ENCODE data around the gene CNGA1. TPM values are rescaled to one million over a fixed set of nuclear protein-coding genes. Genes with fewer than 3 reads are reported as not detected.

Gene CNGA1
- total RNA-seq, 4 donors from 2014 or later, result 0.27 to 4.1 (median 0.55) TPM; not detected in 1

DNA sequence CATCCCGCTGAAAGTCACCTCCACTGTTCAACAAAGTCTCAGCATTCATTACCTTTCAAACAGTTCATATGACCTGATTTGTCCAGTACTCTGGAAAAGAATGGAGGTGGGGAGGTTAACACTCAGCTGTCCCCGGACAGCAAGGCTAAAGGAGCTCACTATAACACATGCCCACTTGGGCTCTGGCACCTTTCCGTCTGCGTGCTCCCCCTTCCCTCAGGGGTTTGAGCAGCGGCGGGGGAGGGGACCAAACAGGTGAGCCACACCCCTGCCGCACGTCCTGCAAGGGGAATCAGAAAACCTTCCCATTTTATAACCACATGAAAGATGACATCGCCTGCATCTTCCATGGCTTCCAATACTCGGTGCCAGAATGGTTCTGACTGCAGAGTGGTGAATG lies 62.2 kb downstream of the CNGA1 start:
- Histone ChIP-seq H3K4me1 (no peaks in the 10 kb centered on the region), H3K27ac (no peak overlapping the region), H3K27me3 (no peaks in the 10 kb centered on the region), H3K9me3 (no peaks in the 10 kb centered on the region), H3K4me3 (no peak overlapping the region), H3K36me3 (no peaks in the 10 kb centered on the region)
- TF ChIP-seq, protein P1, sequence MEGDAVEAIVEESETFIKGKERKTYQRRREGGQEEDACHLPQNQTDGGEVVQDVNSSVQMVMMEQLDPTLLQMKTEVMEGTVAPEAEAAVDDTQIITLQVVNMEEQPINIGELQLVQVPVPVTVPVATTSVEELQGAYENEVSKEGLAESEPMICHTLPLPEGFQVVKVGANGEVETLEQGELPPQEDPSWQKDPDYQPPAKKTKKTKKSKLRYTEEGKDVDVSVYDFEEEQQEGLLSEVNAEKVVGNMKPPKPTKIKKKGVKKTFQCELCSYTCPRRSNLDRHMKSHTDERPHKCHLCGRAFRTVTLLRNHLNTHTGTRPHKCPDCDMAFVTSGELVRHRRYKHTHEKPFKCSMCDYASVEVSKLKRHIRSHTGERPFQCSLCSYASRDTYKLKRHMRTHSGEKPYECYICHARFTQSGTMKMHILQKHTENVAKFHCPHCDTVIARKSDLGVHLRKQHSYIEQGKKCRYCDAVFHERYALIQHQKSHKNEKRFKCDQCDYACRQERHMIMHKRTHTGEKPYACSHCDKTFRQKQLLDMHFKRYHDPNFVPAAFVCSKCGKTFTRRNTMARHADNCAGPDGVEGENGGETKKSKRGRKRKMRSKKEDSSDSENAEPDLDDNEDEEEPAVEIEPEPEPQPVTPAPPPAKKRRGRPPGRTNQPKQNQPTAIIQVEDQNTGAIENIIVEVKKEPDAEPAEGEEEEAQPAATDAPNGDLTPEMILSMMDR (IDR thresholded peaks at IDR 0.05), result no peak
- no peak for TF ChIP-seq POLR2A (IDR thresholded peaks at IDR 0.05)
- DNase-seq, result no peak
- intact Hi-C loops (cut with DNase I; ENCODE audit: low total_unique reads), result no loop called here

DNA sequence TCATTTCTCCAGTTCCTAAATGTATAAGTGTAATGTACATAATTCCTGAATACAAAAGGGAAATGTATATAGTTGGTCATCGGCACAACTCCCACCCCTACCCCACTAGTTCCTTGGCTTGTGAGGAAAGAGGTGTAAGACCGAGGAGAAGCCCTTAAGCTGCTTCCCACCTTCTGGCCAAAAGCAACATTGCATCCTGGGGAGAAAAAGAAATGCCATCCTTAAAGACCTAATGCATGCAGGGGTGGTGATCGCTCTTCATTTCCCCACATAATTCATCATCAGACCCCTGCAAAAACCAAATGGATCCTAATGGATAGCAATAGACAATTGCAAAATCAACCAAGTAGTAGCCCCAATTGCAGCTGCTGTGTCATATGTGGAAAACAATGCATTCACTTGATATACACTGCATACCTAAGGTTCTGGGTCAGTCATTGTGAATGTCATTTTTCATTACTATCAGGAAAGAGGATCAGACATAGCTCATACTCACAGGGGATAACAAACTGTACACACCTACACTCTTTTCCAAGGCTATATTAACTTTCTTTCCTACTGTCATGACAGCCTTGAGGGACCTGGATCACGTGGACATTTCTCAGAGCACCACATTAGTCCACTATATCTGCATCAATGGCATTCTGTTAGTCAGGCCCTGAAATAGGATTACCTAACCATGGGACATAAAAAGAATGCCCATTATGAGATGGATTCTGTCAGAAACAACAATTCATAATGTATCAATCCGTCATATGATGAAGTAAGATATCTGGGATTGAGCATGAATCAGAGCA lies 70.4 kb downstream of the CNGA1 start:
- DNase-seq, result no peak
- intact Hi-C loops (cut with DNase I; ENCODE audit: low total_unique reads), result no loop called here

DNA sequence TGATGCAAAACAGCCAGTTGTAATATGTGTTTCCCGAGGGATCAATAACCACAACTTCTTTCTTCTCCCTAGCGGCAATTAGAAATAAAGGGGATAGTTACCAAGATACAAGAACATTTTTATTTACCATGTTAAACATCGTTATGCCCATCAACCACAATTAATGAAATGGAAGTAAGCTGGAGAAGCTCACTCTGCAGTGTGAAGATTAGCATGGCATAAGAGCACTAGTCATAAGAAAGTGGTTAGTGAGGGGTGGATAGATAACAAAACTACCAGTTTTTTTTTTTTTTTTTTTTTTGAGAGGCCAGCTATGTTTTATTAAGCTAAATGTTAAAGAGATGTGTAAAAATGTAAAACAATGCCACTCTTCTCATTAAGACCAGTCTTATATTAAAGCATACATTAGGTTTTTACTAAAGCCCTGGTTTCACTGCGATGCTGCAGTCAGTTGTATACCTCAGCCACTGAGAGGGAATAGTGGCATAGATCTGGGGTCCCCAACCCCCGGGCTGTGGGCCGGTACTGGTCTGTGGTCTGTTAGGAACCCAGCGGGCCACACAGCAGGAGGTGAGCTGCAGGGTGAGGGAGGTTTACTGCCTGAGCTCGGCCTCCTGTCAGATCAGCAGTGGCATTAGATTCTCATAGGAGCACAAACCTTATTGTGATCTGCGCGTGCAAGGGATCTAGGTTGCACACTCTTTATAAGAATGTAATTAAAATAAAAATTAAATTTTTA lies 74.2 kb downstream of the CNGA1 start:
- Histone ChIP-seq H3K9me3 (no peaks in the 10 kb centered on the region), H3K27ac (no peak overlapping the region), H3K4me3 (no peak overlapping the region), H3K4me1 (no peaks in the 10 kb centered on the region), H3K36me3 (no peaks in the 10 kb centered on the region), H3K27me3 (no peaks in the 10 kb centered on the region)
- DNase-seq, result no peak
- TF ChIP-seq POLR2A (IDR thresholded peaks at IDR 0.05), result no peak
- TF ChIP-seq, protein P1 (IDR thresholded peaks at IDR 0.05), result no peak
- intact Hi-C loops (cut with DNase I; ENCODE audit: low total_unique reads), result no loop called here

More for the DNA sequence above, 70.4 kb downstream of the CNGA1 start:
- H3K4me3 ChIP-seq, result no peak overlapping the region
- no peaks in the 10 kb centered on the region for H3K36me3 ChIP-seq
- H3K4me1 ChIP-seq, result no peaks in the 10 kb centered on the region
- H3K27ac ChIP-seq, result no peak overlapping the region
- no peaks in the 10 kb centered on the region for H3K27me3 ChIP-seq
- no peaks in the 10 kb centered on the region for H3K9me3 ChIP-seq
- no peak for TF ChIP-seq POLR2A (IDR thresholded peaks at IDR 0.05)
- TF ChIP-seq, protein P1 (IDR thresholded peaks at IDR 0.05), result no peak

DNA sequence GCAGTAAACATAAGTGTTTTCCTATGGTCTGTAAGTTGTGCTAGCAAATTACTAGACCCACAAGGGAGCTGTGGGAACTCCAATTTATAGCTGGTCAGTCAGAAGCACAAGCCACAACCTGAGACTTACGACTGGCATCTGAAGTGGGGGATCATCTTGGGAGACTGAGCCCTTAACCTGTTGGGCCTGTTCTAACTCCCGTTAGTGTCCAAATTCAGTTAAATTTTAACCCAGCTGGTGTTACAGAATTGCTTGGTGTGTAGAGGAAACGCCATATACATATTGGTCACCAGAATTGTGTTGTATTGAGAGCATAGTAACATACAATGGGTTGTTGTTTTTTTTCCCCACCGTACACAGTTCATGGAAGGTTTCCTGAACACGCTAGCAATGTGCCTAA lies 77.0 kb downstream of the CNGA1 start:
- Histone ChIP-seq H3K36me3 (no peaks in the 10 kb centered on the region), H3K27ac (no peak overlapping the region), H3K9me3 (no peaks in the 10 kb centered on the region), H3K4me3 (no peak overlapping the region), H3K27me3 (no peaks in the 10 kb centered on the region), H3K4me1 (no peaks in the 10 kb centered on the region)
- no peak for DNase-seq
- intact Hi-C loops (cut with DNase I; ENCODE audit: low total_unique reads), result no loop called here
- TF ChIP-seq POLR2A (IDR thresholded peaks at IDR 0.05), result no peak
- TF ChIP-seq, protein P1 (IDR thresholded peaks at IDR 0.05), result no peak

DNA sequence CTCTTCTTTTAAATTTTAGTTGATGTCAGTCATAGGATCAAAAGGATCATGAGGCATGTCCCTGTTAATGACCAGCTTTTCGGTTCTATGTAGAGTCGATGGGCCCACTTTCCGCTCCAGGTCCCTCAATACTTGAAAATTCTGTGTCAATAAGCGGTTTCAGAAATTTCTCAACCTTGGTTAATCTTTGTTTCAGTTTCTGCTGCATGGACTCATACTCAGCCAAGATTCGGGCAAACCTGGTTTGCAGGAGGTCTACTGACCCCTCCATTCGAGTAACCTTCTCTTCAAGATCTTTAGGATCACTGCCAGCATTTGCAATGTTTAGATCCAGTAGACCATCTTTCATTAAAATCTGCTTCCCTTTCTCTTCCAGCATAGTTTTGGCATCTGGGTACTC lies 80.1 kb downstream of the CNGA1 start:
- Histone ChIP-seq H3K9me3 (no peaks in the 10 kb centered on the region), H3K4me1 (peaks cover 0 to 3% of the 10 kb centered on the region in 2 donors), H3K4me3 (no peak overlapping the region), H3K27ac (no peak overlapping the region), H3K36me3 (no peaks in the 10 kb centered on the region), H3K27me3 (no peaks in the 10 kb centered on the region)
- intact Hi-C loops (cut with DNase I; ENCODE audit: low total_unique reads), result no loop called here
- DNase-seq, result no peak
- no peak for TF ChIP-seq POLR2A (IDR thresholded peaks at IDR 0.05)
- TF ChIP-seq, protein P1 (IDR thresholded peaks at IDR 0.05), result no peak

All from uterus (tissue), 4 donors.